Measurements from ENCODE around the gene WDR76. TPM values are rescaled to one million over a fixed set of nuclear protein-coding genes. Genes with fewer than 3 reads are reported as not detected.

WDR76 gene
- total and polyA plus RNA-seq, 10 donors, result 1.5 to 16.3 (median 6.5) TPM

- Histone ChIP-seq H3K27ac (peak overlapping the region in 1 of 8 donors; percentile 19), H3K27me3 (replicated peaks in 1 of 7) (no peaks in the 10 kb centered on the region), H3K36me3 (peaks cover 0 to 71% (median 39%) of the 10 kb centered on the region in 6 donors), H3K9me3 (no peaks in the 10 kb centered on the region), H3K4me1 (peaks cover 28 to 89% (median 65%) of the 10 kb centered on the region in 6 donors), H3K4me3 (no peak overlapping the region)
- TF ChIP-seq POLR2AphosphoS5 (IDR thresholded peaks at IDR 0.05), result no peak
- no peak for TF ChIP-seq POLR2A (IDR thresholded peaks at IDR 0.05)
- no peak for TF ChIP-seq CTCF (IDR thresholded peaks at IDR 0.05 in 8 of 11, conservative IDR thresholded peaks at IDR 0.05 in 3 of 11)
- DNase-seq, result no peak
- intact Hi-C loops (cut with DNase I; ENCODE audit: low total_unique reads), result no loop called here
- WGBS, 5 donors, result 88 to 94% (median 91%) methylated on average over 3 of the region's 3 CpGs
Observed at GRCh38 chr15:43796566-43796965, 30.2 kb upstream of the WDR76 start.

GRCh38 chr15:43799209-43799944 lies 27.4 kb upstream of the WDR76 start:
- peaks cover 17 to 72% (median 51%) of the 10 kb centered on the region in 6 donors for H3K4me1 ChIP-seq
- peaks cover 0 to 88% (median 46%) of the 10 kb centered on the region in 6 donors for H3K36me3 ChIP-seq
- peak overlapping the region in 7 of 8 donors; percentile 88 to 93 (median 90) for H3K27ac ChIP-seq
- WGBS, 5 donors, result 88 to 92% (median 90%) methylated on average over 16 of the region's 16 CpGs
- no peaks in the 10 kb centered on the region for H3K9me3 ChIP-seq
- no peaks in the 10 kb centered on the region for H3K27me3 ChIP-seq (replicated peaks in 1 of 7)
- DNase-seq, result no peak
- peak overlapping the region in 1 of 8 donors; percentile 83 for H3K4me3 ChIP-seq
- intact Hi-C loops (cut with DNase I; ENCODE audit: low total_unique reads), result no loop called here
- TF ChIP-seq POLR2AphosphoS5 (IDR thresholded peaks at IDR 0.05) (peak in 1 of 3 donors; percentile 21), POLR2A (IDR thresholded peaks at IDR 0.05) (no peak)

DNA sequence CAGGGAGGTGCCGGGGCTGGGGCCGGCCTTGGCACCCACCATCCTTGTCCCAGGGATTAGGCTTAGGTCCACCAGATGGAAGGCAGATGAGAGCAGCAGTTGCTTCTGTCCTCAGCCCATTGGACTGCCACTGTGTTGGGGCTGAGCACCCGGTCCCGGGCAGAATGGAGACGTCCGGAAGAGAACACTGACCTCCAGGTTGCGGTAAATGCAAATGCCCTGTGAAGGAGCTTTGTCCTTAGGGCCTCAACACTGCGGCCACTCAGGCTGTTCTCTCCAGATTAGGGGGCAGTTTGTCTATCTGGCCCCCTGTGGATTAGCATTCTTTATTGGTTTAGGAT lies 26.9 kb upstream of the WDR76 start, which contains the start of gene SERINC4:
SERINC4 (minus strand) TSS at position 276 of the 341 bp plus-strand sequence; CDS start at position 42, 234 bp downstream.
- WGBS, 5 donors, result 94 to 98% (median 97%) methylated on average over 4 to 8 of the region's 8 CpGs

More for the DNA sequence above, 26.9 kb upstream of the WDR76 start, which contains the start of gene SERINC4:
- Histone ChIP-seq H3K4me3 (peak within 1 kb of the TSS; percentile 81 to 93 (median 88)), H3K4me1 (peaks cover 14 to 67% (median 46%) of the 10 kb centered on the region in 6 donors), H3K36me3 (peaks cover 2 to 88% (median 46%) of the 10 kb centered on the region in 6 donors), H3K27me3 (replicated peaks in 1 of 7) (no peaks in the 10 kb centered on the region), H3K9me3 (no peaks in the 10 kb centered on the region), H3K27ac (peak within 1 kb of the TSS; percentile 74 to 93 (median 90))
- DNase-seq, result peak; percentile 79
- TF ChIP-seq POLR2A (IDR thresholded peaks at IDR 0.05) (no peak), CTCF (IDR thresholded peaks at IDR 0.05 in 8 of 11, conservative IDR thresholded peaks at IDR 0.05 in 3 of 11) (no peak), POLR2AphosphoS5 (IDR thresholded peaks at IDR 0.05) (no peak)
- intact Hi-C loops (cut with DNase I; ENCODE audit: low total_unique reads), result no loop called here

All from spleen (tissue), 11 donors.